GM18873 (cell line): ENCODE measurements around the gene SERPINC1.
"Not testable (repeated sequence)": the region's sequence is repeated elsewhere in the genome, so short reads cannot be mapped to it uniquely, and the experiment has no call there.

Experiments
- ATAC-seq: cut with Tn5 transposase; IDR thresholded peaks from one replicate; pipeline ENCODE4 v1.9.1; 2021; ENCODE audit warnings: mild to moderate bottlenecking, moderate library complexity, moderate number of reproducible peaks; ENCODE audit not compliant: unreplicated experiment, low FRiP score

Gene SERPINC1

DNA sequence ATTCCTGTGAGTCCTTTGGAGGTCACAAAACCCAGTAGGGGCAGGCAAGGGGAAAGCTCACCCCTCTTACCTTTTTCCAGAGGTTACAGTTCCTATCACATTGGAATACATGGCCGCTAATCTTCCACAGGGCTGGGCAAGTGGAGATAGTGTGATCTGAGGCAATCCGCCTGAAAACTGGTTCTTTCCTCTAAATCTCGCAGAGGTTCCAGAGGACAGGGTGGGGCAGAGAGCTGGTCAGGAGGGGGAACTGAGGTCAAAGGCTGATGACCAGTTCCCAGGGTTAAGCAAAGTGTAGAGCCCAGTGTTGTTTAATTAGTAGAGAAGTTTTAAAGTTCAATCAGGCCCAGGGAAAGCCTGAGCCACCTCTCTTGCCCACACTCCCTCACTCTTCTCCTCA, at the start of gene SERPINC1:
TSS of gene SERPINC1 (minus strand) at position 179 of the 400 bp plus-strand sequence. CDS start at position 111, 68 bp downstream.
- ATAC-seq = no peak

GRCh38 chr1:173965896-173966295, 48.8 kb upstream of the SERPINC1 start:
- not testable (repeated sequence) for ATAC-seq

- no peak for ATAC-seq
Measured at GRCh38 chr1:173963477-173963876, 46.4 kb upstream of the SERPINC1 start.

GRCh38 chr1:173960625-173961024, 43.5 kb upstream of the SERPINC1 start:
- ATAC-seq = no peak

- no peak for ATAC-seq
Measured at GRCh38 chr1:173954179-173954578, 37.1 kb upstream of the SERPINC1 start.

DNA sequence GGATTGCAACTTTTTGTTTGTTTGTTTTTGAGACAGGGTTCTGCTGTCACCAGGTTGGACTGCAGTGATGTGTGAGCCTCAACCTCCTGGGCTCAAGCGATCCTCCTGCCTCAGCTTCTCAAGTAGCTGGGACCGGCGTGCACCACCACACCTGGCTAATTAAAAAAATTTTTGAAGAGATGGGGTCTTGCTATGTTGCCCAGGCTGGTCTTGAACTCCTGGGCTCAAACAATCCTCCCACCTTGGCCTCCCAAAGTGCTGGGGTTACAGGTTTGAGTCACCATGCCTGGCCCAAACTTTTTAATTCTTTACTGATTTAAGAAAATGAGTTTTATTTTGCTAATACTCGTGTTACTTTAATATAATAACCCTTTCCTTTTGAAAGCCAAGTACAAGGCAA, 31.5 kb upstream of the SERPINC1 start:
- no peak for ATAC-seq

DNA sequence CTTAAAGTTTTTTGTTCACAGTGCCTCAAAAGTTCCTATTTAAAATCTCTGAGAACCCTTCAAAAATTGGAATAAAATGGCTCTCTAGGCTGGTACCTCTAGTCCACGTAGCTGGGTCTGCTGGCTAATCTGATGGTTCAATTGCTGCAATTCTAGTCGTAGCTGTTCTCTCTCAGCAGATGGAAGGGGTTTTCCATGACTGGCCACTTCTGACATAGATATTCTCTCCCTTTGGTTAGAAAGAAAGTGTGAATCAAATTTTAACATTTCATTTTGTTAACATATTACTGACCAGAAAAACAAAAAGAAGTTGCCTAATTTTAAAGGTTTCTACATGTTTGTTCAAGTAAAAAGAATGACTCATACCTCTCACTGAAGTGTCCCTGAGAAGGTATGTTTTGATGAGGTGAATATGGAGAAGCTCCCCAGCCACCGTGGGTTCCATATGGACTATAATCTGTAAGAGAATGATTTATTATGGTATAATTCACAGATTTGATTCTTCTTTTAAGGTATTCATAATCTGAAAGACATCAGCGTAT, 29.3 kb upstream of the SERPINC1 start:
- no peak for ATAC-seq

GRCh38 chr1:173937062-173937461, 19.9 kb upstream of the SERPINC1 start:
- no peak for ATAC-seq

DNA sequence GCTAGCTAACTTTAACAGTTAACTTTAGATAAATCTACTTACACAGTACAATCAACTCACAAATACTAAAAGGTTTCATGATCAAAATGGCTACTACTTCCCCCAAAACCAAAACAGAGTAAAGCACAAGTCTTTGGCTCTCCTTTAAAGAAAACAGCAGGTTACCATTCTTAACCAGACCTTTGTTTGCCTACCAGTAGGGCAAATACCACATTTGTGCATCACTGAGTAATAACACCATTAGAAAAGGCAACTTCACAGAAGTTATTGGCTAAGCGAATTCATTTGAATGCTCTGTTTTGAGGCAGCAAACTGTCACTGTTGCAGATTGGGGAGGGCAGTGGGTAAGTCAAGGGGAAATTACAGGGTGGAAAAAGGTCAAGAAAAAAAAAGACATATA, 17.3 kb upstream of the SERPINC1 start:
- ATAC-seq = no peak

- not testable (repeated sequence) for ATAC-seq
Measured at GRCh38 chr1:173930541-173930940, 13.4 kb upstream of the SERPINC1 start.

DNA sequence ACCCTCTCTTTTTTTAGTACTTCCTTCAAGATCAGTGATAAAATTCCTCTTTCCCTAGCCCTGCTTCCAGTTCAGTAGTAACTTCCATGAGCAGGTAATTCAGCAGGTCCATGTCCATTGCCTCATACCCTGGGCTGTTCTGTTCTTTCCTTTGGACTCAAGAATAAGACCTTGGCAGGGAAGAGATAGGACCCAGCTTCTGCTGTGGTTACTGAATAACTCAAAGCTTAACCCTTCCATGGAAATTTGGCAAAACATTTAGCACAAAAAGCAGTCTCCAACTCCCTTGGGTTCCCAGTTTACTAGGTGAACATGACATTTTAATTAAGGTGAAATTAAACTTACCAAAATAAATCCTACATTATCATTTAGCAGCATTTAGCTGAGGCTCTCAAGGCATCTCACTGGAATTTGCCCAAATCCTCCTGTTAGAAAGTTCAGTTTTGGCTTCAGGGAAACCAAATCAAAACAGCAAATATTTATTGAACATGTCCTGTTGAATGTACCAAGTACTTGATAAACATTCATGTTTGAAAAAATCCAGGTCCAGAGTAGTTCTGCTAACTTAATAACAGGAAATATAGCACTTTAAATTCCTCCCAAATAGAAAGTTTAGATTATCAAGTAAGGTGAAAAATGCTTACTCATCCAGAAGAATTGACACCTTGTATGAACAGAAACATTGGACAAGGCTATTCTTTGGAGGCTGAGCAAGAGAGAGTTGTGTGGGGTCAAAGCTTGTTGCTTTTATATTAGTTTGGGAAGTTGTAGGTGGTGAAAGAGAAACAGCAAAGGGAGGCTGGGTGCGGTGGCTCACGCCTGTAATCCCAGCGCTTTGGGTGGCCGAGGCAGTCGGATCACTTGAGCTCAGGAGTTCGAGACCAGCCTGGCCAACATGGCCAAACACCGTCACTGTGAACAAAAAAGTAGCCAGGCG, 8.4 kb upstream of the SERPINC1 start:
- ATAC-seq = no peak

DNA sequence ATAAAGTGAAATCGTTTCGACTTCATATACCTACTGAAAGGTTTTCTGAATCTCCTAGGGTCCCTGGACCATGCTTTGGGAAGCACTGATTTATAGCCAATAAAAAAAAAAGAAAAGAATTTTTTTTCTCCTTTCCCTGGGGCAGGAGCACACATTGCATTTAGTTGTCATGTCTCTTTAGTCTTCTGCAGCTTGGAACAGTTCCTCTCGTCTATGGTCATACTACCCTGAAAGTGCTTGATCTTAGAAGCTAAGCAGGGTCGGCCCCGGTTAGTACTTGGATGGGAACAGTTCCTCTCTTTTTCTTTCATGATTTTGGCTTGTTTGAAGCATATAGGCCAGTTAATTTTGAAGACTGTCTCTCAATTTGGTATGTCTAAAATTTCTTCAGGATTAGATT, 3.7 kb upstream of the SERPINC1 start:
- ATAC-seq = no peak

DNA sequence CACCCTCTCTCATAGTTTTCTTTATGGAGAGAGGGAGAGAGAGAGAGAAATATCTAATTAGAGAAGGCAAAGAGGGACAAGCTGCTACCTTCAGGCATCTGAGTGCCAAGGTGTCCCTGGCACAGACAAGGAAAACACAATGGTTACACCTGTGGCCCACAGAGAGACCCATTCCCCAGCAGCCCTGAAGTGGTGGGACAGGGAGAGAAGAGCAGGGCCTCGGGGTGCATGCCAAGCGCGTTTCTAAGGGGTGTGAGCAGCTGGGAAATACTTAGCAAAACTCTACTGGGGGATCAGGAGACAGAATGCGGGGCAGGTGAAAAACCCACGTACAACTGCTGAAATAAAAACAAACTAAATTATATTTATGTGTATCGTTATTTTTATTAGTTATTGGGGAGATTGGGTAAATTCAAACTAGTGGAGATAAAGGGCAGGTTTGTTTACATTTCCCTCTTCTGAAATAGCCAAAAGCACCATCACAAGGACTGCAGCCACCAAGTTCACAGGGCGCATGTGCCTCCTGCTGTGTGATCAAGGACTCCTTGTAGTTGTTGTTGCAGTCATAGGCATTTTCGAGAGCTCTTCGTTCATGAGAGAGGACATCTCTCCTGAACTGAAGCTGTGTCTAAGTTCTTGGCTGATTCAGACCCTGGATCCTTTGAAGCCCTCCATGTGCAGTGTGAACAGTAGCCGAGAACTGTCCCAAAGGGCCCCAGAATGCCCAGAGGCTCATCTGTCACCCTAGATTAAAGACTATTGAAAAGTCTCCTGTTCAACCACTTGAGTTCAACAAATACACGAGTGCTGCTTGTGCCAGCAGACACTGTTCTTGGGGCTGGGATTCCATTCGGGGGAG, 737 bp upstream of the SERPINC1 start:
- no peak for ATAC-seq

DNA sequence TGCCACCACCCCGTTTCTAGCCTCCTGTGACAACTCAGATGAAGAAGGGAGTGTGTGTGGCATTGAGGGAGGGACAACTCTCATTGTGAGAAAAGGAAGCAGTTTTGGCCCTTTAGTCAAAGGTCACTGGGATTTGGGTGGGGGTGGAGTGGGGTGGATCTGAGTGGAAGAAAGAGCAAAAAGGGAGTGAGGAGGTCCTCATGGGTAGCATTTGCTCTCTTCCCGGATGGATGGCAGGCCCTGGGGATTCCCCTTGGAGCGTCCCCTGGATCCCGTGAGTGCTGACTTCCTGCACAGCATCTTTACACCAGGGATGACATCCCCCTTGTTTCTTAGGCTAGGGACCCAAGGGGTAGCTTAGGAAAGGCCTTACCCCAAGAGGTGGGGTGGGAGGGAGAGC, 460 bp downstream of the SERPINC1 start:
- ATAC-seq = no peak

DNA sequence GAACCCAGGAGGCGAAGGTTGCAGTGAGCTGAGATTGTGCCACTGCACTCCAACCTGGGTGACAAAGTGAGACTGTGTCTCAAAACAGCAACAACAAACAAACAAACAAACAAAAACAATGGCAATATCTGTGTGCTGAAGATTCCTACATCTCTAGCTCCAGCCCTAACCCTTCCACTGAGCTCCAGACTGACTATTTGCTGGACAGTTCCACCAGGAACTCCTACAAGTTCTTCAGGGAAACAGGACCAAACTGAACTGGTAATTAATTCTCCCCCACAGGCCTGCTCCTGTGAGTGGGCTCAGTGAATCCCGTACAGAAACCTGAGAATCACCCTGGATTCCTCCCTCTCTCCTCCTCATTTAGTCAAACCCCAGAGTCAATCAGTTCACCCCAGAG, 1.5 kb downstream of the SERPINC1 start:
- no peak for ATAC-seq

- ATAC-seq = no peak
Measured at GRCh38 chr1:173914366-173914871, 2.7 kb downstream of the SERPINC1 start.

GRCh38 chr1:173913111-173913510, 4.0 kb downstream of the SERPINC1 start:
- no peak for ATAC-seq

DNA sequence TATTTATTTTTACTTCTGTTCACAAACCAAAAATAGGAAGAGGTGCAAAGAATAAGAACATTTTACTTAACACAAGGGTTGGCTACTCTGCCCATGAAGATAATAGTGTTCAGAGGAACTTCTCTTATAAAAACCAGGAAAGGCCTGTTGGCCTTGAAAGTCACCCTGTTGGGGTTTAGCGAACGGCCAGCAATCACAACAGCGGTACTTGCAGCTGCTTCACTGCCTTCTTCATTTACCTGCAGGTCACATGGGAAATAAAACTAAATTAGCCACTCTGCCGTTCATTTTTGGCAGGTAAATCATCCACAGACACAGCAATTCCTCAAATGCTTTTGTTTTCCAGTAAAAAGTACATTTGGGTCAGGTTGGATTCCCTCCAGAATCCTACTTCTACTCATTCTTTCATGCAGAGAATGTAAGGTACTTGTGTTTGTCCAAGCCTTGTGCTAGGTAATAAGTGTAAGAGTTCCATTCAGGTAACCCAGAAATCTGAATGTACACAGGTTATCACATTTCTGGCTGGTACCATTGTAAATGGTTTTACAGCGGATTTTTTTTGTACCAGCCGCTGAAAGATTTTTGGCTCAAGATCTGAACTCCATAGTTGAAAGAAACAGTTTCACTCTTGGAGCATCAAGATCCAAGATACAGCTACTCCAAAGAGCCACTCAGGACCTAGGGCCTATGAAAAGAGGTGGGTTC, 13.1 kb downstream of the SERPINC1 start:
- no peak for ATAC-seq

- no peak for ATAC-seq
Measured at GRCh38 chr1:173900992-173901391, 16.1 kb downstream of the SERPINC1 start.

GRCh38 chr1:173900427-173900826, 16.7 kb downstream of the SERPINC1 start:
- ATAC-seq = no peak
